LoVo (cell line): ENCODE data around the gene SLC10A2.

Source experiments
- DNase-seq: peaks from one replicate; pipeline ENCODE4 v3.0.0-alpha.2; 2016; ENCODE audit warnings: low spot score

Gene SLC10A2

GRCh38 chr13:103046676-103047075, 19.5 kb downstream of the SLC10A2 start:
- no peak for DNase-seq

GRCh38 chr13:103044056-103044455, 22.2 kb downstream of the SLC10A2 start:
- DNase-seq, result no peak

GRCh38 chr13:103040006-103040405, 26.2 kb downstream of the SLC10A2 start:
- DNase-seq, result no peak

- DNase-seq, result no peak
Measured at GRCh38 chr13:103039183-103039582, 27.0 kb downstream of the SLC10A2 start.

- DNase-seq, result no peak
Measured at GRCh38 chr13:103036268-103036667, 29.9 kb downstream of the SLC10A2 start.

GRCh38 chr13:103033999-103034398, 32.2 kb downstream of the SLC10A2 start:
- no peak for DNase-seq

GRCh38 chr13:103031332-103031873, 34.8 kb downstream of the SLC10A2 start:
- no peak for DNase-seq

- DNase-seq, result no peak
Measured at GRCh38 chr13:103030776-103031175, 35.4 kb downstream of the SLC10A2 start.

GRCh38 chr13:103029798-103030197, 36.4 kb downstream of the SLC10A2 start:
- DNase-seq, result no peak

- no peak for DNase-seq
Measured at GRCh38 chr13:103022336-103022735, 43.9 kb downstream of the SLC10A2 start.

GRCh38 chr13:103018556-103018955, 47.7 kb downstream of the SLC10A2 start:
- DNase-seq, result no peak

GRCh38 chr13:103012646-103013045, 53.6 kb downstream of the SLC10A2 start:
- no peak for DNase-seq

- no peak for DNase-seq
Measured at GRCh38 chr13:103009051-103009840, 57.0 kb downstream of the SLC10A2 start.

- no peak for DNase-seq
Measured at GRCh38 chr13:103007427-103007762, 58.8 kb downstream of the SLC10A2 start.

- DNase-seq, result no peak
Measured at GRCh38 chr13:103006641-103007426, 59.4 kb downstream of the SLC10A2 start.

GRCh38 chr13:103004661-103005345, 61.4 kb downstream of the SLC10A2 start:
- no peak for DNase-seq

- DNase-seq, result no peak
Measured at GRCh38 chr13:103003631-103004030, 62.6 kb downstream of the SLC10A2 start.

GRCh38 chr13:103002279-103002678, 63.9 kb downstream of the SLC10A2 start:
- no peak for DNase-seq

- no peak for DNase-seq
Measured at GRCh38 chr13:103000157-103000556, 66.1 kb downstream of the SLC10A2 start.

- no peak for DNase-seq
Measured at GRCh38 chr13:102999499-102999898, 66.7 kb downstream of the SLC10A2 start.
